Retina (tissue), 1 donor: ENCODE data around the gene SPATA9.
"Not testable (repeated sequence)": the region's sequence is repeated elsewhere in the genome, so short reads cannot be mapped to it uniquely, and the experiment has no call there.

ENCODE experiments used
- DNase-seq: peaks from one replicate; pipeline ENCODE4 v3.0.0-alpha.2; 2016

Gene SPATA9

DNA sequence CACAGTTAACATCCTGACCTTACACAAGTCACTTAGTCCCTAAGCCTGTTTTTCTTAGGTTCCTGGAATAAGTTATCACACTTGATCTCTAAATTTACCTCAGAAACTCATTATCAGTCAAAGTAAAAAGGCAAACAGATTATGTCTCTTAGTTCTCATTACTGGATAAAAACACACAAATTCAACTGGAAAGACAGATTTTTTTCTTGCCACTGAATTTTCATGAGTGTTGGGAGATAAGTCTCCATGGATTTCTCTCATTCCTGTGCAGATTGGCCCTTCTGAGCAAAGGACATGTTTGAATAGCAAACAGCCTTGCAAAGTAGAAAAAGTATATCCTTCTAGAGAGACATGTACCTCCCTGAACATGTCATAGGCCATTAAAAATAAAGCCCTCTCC, 10.2 kb downstream of the SPATA9 start:
- no peak for DNase-seq

DNA sequence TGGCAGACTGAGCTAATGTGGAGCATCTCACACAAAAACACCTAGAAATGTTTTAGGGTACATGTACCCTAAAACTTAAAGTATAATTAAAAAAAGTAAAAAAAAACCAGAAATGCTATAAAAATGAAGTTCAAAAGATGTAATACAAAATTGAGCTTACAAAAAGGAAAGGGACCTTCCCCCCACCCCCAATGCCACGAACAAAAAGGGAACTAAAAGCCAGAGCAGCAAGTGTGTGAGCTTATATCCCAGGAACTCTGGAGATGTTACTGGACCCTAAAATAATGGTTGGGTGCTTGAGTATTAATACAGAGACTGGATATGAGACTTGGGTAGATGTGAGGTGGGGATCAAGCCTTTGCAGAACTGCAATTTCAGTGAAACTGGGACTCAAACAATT, 11.0 kb downstream of the SPATA9 start:
- no peak for DNase-seq

DNA sequence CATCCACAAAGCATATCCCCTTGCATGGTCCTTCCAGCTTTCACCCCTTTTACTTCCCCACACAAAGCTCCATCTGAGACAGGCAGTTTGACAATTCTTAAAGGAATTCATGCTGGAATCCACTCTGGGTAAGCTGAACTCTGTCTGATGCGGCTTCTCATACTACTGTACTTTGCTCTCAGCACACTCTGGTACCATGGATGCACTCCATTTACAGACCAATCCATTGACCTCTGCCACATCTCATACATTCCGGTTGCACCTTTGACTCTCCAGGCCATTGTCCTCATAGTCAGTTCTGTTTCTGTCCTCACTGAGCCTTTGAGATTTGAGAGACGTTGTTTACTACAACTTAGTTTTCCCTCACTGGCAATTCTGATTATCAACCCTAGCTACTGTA, 12.2 kb downstream of the SPATA9 start:
- DNase-seq: no peak

DNA sequence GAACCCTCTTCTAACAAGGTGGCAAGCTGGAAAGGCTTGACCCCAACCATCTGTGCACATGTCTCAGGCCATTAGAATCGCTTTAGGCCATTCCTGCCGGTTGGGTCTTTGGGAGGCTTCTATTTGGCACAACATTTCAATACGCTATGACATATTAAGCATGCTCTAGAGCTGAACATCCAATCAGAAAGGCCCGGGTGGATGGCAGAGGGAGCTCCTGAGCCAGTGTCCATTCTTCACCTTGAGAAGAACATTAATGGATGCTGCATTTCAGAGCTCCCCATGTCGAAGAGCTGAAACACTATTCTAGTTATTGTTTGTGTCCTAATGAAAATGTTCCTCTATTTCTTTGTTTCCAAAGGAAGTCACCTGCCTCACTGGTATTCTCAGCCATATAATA, 12.8 kb downstream of the SPATA9 start:
- DNase-seq: no peak

DNA sequence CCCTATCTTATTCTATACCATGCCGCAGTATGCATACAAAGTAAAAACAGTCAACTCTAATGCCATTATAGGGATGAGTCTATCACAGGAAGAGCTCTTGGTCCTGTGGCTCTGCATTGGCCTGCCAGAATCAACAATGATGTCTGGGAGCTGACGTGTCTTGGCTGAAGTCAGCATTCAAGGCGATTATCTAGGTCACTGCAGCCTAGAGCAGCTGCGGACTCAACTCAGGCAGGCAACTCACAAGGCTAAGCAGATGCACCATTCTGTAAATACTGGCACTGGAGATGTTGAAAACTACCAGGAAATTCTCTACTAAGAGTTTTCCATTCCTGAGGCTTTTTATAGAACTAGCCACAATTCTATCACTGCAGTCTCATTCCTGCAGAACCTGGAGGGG, 13.3 kb downstream of the SPATA9 start:
- peak; percentile 80 for DNase-seq

DNA sequence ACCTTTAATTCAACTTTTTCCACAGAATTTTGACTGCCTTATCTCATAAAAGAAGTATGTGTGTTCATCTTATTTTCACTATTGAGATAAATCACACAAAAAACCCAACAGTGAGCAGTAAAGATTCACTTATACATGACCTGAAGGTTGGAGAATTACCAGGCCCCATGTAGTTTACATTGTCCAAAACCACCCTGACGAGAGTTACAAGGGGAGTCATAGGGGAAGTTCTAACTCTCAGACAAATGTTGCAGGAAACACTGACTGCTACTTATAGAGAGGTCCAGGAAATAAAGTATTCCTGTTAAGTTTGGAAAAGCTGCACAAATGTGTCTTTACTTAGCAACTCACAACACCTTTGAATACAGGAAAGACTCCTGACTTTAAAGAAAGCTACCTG, 14.1 kb downstream of the SPATA9 start:
- no peak for DNase-seq

DNA sequence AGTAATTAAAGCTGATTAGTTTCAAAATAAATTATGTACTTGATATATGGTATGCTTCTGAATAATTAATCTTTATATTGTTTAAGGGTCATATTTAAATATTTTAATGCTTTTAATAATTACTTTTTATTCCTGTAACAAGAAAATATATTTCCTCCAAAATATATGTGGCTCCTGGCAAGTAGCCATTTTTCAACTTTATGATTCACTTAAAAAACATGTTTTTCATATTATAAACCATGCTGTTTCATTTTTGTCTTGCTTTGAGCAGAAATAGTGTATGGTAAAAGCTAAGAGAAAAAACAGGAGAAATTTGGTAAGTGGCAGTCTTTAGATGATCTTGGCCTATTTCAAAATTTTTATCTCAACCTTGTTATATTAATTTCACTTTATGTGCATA, 14.6 kb downstream of the SPATA9 start:
- no peak for DNase-seq

DNA sequence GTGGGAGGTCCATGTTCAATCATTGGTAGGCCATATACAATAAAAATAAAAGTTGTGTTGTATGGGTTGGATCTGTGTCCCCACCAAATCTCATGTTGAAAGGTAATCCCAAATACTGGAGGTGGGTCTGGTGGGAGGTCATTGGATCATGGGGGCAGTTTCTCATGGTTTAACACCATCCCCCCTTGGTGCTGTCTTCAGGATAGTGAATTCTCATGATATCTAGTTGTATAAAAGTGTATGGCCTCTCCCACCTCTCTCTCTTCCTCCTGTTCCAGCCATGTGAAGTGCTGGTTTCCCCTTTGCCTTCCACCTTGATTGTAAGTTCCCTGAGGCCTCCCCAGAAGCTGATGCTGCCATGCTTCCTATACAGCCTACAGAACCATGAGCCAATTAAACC, 15.1 kb downstream of the SPATA9 start:
- no peak for DNase-seq

DNA sequence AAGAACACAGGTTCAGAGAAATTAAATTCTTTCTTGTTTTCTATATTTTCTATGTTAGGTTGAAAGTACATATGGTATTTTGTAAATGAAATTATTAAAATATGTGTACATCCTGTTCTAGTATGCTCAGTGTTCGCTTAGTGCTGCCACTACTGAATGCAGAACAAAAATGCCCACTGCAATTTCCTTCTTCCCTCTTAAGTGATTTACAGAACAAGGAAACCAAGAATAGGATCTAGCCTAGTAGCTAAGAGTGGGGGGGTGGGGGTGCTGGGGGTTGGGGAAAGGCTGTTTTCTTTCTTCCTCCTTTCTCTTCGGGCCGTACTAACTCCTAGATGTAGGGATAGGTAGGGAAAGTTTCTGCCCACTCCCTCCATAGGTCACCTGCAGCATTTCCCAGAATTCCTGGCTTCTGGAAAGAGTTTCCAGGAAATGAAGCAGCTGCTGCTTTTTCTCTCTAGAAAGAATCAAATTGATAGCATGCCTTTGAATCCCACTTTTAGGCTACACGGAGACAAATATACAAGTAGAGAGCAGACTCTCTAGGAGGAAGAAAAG, 15.7 kb downstream of the SPATA9 start:
- no peak for DNase-seq

DNA sequence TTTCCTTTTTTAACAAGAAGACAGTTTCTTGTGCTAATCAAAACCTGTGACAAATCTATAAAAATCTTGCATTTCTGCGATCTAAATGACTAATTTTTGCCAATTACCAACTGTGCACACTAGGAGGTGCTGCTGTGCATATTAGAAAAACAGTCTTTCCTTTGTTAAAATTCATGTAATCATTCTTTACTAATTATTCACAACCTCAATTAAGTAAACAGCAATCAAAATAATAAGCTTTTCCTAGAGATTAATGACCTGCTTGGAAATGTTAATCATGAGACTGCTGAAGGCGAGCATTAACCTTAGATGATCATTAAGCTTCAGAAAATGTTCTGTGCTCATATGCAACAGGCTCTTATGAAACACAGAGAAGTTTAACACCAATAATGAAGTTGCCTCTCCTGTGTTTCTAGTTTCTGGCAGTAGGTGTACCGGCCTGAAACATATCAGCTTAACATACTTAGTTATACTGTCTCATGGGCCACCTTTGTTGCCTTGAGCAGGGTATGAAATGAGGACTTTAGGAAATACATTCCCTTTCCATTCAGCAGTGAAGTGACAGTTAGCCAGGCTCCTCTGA, 18.5 kb downstream of the SPATA9 start:
- DNase-seq: peak; percentile 42

DNA sequence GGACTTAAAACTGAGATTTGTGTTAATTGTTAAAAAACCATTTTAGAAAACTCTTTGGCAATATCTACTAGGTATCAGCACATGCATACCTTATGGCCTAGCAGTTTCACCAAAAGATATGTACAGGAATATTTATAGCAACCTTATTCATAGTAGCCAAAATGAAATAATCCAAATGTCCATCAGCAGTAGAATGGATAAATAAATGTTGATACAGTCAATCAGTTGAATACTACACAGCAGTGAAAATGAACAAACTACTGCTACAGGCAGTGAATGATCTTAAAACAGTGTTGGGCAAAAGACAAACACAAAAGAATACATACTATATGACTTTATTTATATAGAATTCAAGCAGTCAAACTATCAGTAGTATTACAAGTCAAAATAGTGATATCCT, 19.8 kb downstream of the SPATA9 start:
- DNase-seq: no peak

DNA sequence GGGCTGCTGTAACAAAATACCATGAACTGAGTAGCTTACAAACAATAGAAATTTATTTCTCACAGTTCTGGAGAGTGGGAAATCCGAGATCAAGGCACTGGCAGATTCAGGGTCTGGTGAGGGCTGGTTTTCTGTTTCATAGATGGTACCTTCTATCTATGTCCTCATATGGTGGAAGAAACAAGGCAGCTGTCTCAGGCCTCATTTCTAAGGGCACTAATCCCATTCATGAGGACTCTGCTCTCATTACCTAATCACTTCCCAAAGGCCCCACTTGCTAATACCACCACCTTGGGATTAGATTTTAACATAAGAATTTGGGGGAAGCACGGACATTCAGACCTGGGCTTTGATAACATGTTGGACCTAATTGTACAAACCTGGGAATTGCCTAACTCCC, 22.7 kb downstream of the SPATA9 start:
- no peak for DNase-seq

DNA sequence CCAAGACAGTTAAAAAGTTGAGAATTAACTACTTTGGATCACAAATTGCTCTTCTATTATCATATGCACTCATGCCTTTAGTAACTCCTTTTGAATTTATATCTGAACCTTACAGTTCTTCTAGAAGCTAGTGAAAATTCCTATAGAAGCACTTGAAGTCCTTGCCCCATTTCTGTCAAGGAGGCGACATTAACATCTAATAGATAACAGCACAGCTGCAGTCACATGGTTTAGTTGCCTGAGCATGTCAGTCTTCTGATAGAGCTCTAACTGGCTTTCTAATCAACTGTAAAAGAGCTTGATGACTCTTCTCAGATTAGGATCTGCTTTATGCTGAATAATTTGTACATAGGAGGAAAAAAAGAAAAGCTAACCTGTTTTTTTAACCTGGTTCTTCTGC, 27.2 kb downstream of the SPATA9 start:
- no peak for DNase-seq

DNA sequence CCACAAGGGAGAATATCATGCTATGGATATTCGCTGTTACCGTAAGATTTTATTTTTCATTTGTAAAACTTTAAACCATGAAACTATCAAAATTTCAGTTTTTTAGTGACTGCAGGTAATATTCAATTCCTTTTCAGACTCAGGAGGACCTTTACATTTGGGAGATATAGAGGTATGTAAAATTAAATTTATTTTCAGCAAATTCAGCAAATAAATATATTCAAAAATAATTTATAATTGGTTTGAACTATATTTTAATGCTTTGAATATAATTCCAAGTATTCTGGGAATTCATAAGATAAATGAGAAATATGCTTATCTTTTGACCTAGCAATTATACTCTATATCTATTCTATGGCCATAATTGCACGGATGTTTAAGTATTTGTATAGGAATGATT, 28.6 kb downstream of the SPATA9 start:
- DNase-seq: no peak

DNA sequence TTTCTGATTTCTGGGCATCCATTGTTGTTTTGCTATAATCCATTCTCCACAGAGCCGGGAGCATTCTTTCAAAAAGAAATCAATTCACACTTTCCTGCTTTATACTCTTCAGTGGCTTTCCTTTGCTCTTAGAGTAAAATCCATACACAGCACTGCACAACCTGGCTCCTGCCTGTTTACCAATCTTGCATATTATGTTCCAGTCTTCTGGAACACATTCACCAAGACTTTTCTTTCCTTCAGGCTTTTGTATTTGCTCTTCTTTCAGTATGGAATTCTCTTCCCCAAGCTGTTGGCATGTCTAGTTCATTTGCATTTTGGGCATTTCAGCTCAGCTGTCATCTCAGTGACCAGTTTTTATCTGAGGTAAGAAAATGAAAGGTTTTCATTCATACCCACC, 29.9 kb downstream of the SPATA9 start:
- no peak for DNase-seq

DNA sequence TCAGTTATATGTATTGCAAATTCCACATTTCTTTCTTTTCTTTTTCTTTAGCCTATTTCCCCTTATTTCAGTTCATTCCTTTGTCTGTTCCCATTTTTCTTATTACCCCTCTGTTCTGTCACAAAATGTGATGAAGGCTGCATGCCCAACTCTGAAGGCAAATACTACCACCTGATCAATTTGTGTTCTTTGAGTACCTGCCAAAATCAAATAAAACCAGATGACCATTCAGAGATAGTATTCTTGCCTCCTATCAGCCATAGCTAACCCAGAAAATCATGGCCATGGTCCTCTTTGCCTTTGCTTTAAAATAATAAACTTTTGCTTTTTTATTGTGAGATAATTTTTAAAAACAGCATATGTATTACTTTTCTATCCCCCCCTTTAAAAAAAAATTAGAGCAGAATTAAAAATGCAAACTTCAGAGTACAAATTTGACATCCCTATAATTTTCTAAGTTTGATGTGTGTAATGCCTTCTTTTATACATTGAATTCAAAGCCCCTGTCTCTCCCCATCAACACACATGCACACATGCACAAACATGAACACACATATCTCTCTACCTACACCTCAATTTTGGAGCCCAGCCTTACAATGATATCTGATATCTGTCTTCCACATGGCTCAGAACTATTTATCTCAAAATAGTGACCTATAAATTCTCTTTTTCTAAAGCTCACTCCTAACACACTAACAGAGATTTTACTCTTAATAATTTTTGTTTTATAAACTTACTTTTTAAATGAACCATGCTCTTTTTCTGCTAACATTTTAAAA, 32.8 kb downstream of the SPATA9 start:
- DNase-seq: no peak

DNA sequence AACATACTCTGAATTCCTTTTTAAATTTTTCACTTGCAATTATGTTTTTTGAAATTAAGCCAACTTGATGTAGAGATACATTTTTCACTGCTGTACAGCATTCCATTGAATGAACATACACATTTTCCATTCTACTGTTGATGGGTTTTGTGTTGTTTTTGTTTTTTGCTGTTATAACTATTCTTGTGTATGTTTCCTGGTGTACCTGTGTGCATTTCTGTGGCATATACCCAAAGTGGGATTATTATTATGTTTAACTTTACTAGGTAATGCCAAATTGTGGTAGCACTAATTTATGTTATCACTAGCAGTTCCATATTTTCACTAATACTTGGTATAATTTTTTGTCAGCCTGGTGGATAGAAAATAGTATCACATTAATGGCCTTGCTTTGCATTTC, 33.5 kb downstream of the SPATA9 start:
- DNase-seq: no peak

DNA sequence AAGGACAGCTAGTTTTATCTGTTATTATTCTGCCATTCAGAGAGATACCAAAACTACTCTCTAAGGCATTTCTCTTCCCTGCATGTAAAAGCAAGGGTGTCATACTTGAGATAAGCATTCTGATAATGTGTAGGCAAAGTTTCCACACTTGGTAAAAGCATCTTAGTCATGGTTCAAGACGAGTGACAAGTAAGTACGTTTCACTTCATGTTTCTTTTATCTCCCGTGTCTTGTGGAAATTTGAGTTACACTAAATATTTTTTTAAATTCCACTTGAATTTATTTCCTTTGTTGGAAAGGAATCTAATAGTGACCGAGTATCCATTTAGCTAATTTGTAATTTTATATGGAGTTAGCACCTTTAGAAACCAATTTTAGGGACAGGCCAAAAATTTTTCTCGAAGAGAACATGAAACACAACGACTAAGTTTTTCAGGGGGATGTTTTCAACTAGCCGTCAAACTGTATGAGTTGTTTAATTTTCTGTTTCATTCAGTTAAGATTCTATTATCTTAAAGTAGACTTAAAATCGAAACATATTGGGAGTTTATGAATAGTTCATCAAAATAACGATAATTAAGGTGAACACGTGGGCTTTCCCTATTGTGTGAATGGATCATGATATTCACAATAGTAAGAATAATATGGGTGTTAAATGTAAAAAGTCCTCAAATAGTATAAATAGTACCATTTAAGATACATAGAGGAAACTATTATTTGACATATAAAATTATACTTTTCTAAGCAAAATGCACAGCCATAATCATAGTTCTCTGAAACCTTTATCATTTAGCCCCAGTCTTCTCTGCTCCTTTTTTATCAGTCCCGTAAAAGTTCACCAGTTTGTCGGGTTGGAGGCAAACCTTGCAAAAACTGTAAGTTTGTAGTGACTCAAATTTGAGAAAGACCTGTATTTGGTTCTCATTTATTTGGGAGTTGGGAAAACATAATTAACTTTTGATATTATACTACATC, 34.6 kb downstream of the SPATA9 start:
- DNase-seq: no peak

DNA sequence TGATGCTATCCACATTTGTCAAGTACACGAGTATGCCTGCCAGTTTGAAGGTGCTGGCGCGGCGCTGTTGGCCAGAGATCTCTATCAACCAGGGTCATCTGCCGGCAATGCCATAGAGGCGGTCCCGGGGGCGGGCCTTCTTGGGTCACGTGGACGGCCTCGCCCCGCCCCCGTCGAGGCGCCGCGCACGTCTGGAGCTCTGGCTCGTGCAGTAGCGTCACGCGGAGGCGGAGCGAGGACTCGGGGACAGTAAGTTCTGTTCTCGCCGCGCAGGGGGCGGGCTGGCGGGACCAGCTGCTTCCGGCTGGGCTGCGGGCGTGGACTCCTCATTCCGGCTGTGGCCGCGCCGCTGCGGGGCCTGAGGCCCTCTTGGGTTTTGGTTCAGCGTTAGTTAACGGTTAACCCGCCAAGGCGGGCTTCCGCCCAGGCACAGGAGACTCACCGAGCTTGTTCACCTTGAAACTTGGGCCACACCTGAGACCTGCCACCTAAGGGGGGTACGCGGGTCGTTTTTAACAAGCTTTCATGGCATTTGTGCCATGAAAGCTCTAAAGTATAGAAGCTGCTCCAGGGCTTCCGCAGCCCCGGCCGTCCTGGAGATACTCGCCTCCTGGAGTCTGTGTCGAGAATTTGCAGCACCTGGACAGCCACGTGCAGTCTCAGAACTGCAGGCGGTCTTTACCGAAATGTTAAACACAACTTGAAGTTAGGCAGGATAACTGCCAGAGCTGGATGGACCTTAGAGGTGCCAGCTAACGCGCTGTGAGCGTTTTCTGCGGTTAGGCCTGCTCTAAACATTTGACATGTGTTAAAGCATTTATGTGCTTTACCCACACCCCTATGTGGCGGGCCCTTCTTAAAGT, 36.0 kb downstream of the SPATA9 start, which contains the start of gene RFESD:
Gene RFESD, plus strand, starts transcription at position 209 of the 863 bp plus-strand sequence. CDS start 5,495 bp downstream, outside the sequence.
- peak; percentile 97 for DNase-seq

DNA sequence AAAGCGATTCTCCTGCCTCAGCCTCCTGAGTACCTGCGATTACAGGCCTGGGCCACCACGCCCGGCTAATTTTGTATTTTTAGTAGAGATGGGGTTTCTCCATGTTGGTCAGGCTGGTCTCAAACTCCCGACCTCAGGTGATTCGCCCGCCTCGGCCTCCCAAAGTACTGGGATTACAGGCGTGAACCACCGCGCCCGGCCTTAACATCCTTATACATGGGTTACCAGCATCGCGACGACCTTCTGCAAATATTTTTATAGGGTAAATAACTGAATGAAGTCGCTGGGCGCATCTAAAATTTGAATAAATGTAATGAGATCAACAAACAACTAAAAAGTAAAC, 36.6 kb downstream of the SPATA9 start:
- not testable (repeated sequence) for DNase-seq

DNA sequence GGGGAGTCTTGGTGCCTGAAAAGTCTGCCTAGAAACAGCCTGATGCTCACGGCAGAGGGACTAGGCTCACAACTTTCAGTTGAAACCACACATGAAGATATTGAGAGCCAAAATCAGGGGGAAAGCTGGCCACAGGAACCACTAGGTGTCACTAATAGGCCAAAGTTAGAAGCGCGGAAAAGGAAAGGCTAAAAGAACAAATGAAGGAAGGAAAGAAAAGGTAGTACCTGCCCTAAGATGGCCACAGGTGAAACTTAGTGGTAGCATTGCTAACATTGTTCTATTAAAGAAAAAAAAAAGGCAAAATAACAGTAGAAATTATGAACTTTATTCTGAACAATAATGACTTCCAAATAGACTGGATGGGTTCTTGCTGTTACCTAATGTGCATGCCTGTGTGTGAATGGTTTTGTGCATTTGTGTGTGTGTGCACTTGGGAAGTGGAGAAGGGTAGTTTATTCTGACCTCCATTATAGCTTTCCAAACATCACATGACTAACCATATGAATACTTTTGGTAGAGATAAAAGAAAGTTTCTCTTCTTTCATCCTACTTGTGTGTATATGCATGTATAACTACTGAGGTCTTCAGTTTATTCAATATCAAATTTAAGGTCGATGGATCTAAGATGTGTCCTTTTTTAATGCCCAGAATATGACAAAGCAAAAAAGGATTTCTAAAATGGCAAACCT, 38.3 kb downstream of the SPATA9 start:
- DNase-seq: peak; percentile 61

DNA sequence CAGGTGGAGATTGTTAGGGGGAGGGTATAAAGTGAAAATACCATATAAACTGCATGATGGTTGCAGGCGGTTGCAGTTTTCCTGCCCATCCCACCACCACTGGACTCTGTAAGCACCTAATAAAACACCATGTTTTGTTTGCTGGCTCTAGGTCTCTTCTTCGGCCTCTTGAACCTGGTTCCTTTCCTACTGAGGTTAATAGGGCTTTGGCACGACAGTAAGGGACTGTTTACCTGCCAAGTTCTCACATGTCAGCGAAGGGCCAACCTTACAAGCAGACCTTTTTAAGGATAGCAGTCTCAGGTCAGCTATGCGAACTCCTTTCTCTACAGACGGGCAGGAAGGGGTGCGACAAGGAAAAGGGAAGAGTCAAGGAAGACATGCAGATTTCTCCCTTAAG, 39.6 kb downstream of the SPATA9 start:
- DNase-seq: no peak
